ENCODE data around the gene RTN4RL1.

Gene RTN4RL1

DNA sequence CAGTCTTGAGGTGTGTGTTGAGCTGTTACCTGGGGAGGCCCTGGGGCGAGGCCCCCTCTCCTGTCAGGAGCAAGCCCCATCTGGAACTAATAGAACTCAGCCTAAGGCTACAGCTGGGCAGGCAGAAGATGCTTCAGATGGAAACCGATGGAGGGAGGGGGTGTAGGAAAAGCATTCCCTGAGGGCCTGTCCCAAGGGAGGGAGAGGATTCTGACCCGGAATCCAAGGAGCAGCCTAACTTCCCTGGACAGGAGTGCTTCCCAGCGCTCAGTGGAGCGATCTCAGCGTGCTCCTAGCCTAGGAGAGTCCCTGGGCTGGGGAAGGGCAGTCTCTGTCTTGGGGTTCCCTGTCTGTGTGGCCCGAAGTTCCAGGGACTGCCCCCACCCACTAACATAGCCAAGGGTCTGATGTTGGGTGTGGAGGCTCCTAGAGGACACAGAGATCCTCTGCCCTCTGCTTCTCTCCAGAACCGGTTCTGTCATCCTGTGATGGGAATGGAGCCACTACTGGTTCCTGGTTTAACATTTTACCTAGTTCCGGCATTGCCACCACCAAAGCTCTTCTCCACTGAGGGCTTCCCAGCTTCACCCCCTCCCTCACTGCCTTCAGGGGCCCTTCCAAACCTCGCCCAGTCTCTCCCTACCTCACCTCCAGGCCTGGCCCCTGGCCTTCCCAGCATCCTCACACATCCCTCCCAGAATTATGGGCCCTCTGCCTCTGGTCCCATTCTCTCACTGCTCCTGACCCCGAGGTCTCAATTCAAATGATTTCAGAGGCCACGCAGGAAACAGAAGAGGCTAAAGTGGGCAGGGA is 58.7 kb downstream of the RTN4RL1 start:
- CTCF ChIA-PET: no interaction called here
- no peak for DNase-seq (ENCODE audit: low read depth, low spot score)
- no peak overlapping the region for H3K4me3 ChIP-seq (ENCODE audit: low read depth, low read length)
- POLR2A ChIA-PET: no interaction called here
- no peak for TF ChIP-seq CTCF (IDR thresholded peaks at IDR 0.05; ENCODE audit: insufficient read depth, low read length, missing control alignments)

DNA sequence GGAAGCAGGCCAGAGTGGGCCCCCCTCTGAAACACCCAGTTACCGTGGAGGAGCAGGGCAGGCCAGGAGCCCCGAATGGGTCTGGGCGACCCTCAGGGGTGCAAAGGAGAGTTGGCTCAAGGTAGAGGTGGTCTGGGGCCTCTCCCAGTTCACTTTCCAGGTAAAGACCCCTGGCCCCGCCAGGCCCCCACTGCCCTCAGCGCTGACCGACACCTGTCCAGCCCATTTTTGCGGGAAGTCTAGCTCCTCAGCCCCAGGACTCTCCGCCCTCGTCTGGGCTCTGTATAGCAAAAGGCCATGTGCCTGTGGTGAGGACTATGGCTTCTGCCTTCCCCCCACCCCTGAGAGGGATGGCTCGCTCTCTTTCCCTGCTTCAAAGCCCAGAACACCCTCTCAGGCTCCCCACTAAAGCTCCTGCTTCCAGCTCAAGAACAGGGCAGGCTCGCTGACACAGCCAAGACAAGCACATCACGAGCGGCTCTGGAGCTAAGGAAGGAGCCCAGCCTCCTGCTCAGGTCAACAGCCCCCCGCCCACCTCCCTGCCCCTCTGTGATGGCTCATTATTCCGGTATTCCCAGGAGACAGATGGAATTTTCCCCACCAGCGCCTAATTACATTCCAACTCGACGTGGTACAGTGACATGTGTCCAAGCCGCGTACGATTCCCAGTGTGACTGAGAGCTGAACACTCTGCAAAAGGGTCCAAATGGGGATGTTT is 59.4 kb downstream of the RTN4RL1 start:
- DNase-seq (ENCODE audit: low read depth, low spot score): no peak
- TF ChIP-seq CTCF (IDR thresholded peaks at IDR 0.05; ENCODE audit: insufficient read depth, low read length, missing control alignments): no peak
- CTCF ChIA-PET: no interaction called here
- no peak overlapping the region for H3K4me3 ChIP-seq (ENCODE audit: low read depth, low read length)
- POLR2A ChIA-PET: no interaction called here

DNA sequence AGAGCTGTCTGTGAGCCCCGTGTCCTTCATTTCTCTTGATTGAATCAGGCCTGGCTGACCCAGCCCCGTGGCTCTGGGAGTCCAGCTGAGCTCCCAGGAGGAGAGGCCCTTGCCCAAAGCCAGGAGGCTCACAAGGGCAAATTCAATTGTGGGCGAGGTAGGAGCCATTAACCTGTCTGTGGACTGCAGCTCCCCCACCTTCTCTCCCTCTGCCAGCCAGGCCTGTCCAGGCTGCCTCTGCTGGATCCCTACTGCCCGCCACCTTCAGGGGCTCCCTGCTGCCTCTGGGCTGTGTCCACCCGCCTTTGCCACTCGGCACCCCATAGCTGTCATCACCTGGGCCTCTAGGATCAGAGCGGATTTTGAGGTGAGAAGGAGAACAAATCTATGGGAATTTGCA is 61.9 kb downstream of the RTN4RL1 start:
- ChIA-PET POLR2A (no interaction called here), CTCF (interaction anchor here (1.2 kb wide), 1 partner anchor 62 kb away, joined by 3 read pairs; the partner anchor contains the start of gene RTN4RL1)
- DNase-seq (ENCODE audit: low read depth, low spot score): no peak
- TF ChIP-seq CTCF (IDR thresholded peaks at IDR 0.05; ENCODE audit: insufficient read depth, low read length, missing control alignments): no peak
- H3K4me3 ChIP-seq (ENCODE audit: low read depth, low read length): no peak overlapping the region

DNA sequence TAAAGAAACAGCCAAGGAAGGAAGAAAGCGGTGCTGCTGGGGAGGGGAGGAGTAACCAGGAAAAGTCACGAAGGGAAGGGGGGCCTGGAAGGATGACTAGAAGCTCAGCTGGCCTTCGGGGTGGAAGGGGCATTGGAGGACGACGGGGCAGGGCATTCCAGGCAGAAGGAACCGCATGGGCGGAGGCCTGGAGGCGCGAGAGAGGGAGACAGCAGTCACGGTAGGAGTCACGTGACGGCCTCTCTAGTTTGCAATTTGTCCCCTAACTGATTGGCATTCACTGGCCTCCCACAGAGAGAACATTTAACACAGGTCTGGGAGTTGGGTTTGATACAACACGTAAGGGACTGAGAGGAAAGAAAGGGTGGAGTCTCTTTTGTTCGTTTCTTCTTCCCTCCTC is 63.9 kb downstream of the RTN4RL1 start:
- H3K4me3 ChIP-seq (ENCODE audit: low read depth, low read length): no peak overlapping the region
- ChIA-PET POLR2A (no interaction called here), CTCF (no interaction called here)
- no peak for TF ChIP-seq CTCF (IDR thresholded peaks at IDR 0.05; ENCODE audit: insufficient read depth, low read length, missing control alignments)
- no peak for DNase-seq (ENCODE audit: low read depth, low spot score)

DNA sequence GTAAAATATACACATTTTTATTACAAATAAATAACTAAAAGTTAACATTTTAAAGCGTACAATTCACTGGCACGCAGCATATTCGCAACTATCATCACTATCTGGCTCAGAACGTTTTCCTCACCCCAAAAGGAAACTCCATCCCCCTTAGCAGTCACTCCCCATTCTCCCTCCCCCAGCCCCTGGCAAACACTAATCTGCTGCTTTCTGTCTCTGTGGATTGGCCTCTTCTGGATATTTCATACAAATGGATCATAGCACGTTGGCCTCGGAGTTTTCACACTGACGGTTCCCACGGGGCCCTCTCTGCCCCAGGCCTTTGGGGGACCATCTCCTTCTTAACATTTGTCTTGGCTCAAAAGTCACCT is 64.6 kb downstream of the RTN4RL1 start:
- no peak for DNase-seq (ENCODE audit: low read depth, low spot score)
- ChIA-PET CTCF (no interaction called here), POLR2A (no interaction called here)
- no peak for TF ChIP-seq CTCF (IDR thresholded peaks at IDR 0.05; ENCODE audit: insufficient read depth, low read length, missing control alignments)
- H3K4me3 ChIP-seq (ENCODE audit: low read depth, low read length): no peak overlapping the region

- H3K4me3 ChIP-seq (ENCODE audit: low read depth, low read length): no peak overlapping the region
- ChIA-PET CTCF (no interaction called here), POLR2A (no interaction called here)
- no peak for TF ChIP-seq CTCF (IDR thresholded peaks at IDR 0.05; ENCODE audit: insufficient read depth, low read length, missing control alignments)
- DNase-seq (ENCODE audit: low read depth, low spot score): no peak
Measured at GRCh38 chr17:1959871-1960544, 65.1 kb downstream of the RTN4RL1 start.

Measured in AG04449 (cell line).